ES-I3 (cell line): ENCODE results near the gene SURF4.

Experiments used
- H3K36me3 ChIP-seq: 2 replicates; pipeline ENCODE4 v1.6.1; 2013; ENCODE audit warnings: mild to moderate bottlenecking, low read length, control low read depth, moderate library complexity; ENCODE audit not compliant: insufficient read depth
- H3K4me1 ChIP-seq: 2 replicates; pipeline ENCODE4 v1.6.1; 2013; ENCODE audit warnings: mild to moderate bottlenecking, control low read depth, low read length; ENCODE audit not compliant: insufficient read depth
- H3K9ac ChIP-seq: 2 replicates; pipeline ENCODE4 v1.6.1; 2013; ENCODE audit warnings: low read depth, mild to moderate bottlenecking, low read length, moderate library complexity
- H3K9me3 ChIP-seq: 2 replicates; pipeline ENCODE4 v1.6.1; 2013; ENCODE audit warnings: mild to moderate bottlenecking, low read length, moderate library complexity; ENCODE audit not compliant: control insufficient read depth, insufficient read depth

SURF4 gene

GRCh38 chr9:133359399-133360175, 16.3 kb downstream of the SURF4 start:
- H3K36me3 ChIP-seq = peaks cover 10% of the 10 kb centered on the region
- no peaks in the 10 kb centered on the region for H3K9me3 ChIP-seq
- no peak overlapping the region for H3K9ac ChIP-seq
- no peaks in the 10 kb centered on the region for H3K4me1 ChIP-seq

GRCh38 chr9:133357656-133358055, 18.2 kb downstream of the SURF4 start:
- Histone ChIP-seq H3K9ac (no peak overlapping the region), H3K36me3 (peaks cover 10% of the 10 kb centered on the region), H3K4me1 (no peaks in the 10 kb centered on the region), H3K9me3 (no peaks in the 10 kb centered on the region)

DNA sequence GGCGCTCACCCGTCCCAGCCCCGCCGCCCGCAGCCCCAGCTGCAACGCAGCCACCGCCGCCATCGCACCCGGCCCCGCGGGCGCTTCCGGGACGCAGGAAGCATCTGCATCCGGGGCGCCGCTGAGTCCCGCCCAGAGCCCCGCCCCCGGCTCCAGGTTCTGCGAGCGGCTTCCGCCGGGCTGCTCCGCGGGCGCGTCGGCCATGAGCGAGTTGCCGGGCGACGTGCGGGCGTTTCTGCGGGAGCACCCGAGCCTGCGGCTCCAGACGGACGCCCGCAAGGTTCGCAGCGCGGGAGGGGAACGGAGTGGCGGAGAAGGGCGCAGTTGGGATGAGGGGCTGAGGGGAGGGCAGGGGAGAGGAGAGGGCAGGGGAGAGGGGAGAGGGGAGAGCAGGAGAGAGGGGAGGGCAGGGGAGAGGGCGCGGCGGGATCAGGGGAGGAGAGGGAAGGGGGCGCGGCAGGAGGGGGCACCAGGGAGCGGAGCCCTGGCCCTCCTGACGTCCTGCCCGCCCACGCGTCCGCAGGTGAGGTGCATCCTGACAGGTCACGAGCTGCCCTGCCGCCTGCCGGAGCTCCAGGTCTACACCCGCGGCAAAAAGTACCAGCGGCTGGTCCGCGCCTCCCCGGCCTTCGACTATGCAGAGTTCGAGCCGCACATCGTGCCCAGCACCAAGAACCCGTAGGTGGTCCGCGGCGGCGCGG, 19.3 kb downstream of the SURF4 start, which contains the start of the genes SURF1 and SURF2:
Gene SURF1, minus strand, starts transcription at position 97 of the 701 bp plus-strand sequence. Its CDS starts 34 bp downstream, at position 63.
Gene SURF2, plus strand, starts transcription at position 160 of the 701 bp plus-strand sequence. Its CDS starts 43 bp downstream, at position 203.
- H3K9ac ChIP-seq = peak within 1 kb of the TSS; percentile 84
- H3K4me1 ChIP-seq = no peaks in the 10 kb centered on the region
- H3K36me3 ChIP-seq = peaks cover 11% of the 10 kb centered on the region
- H3K9me3 ChIP-seq = no peaks in the 10 kb centered on the region

GRCh38 chr9:133355881-133356357, 19.9 kb downstream of the SURF4 start:
- Histone ChIP-seq H3K4me1 (no peaks in the 10 kb centered on the region), H3K9me3 (no peaks in the 10 kb centered on the region), H3K36me3 (peaks cover 8% of the 10 kb centered on the region), H3K9ac (peak overlapping the region; percentile 84)

GRCh38 chr9:133354766-133355165, 21.1 kb downstream of the SURF4 start:
- no peaks in the 10 kb centered on the region for H3K9me3 ChIP-seq

GRCh38 chr9:133353548-133353947, 22.3 kb downstream of the SURF4 start:
- H3K9ac ChIP-seq = no peak overlapping the region
- H3K36me3 ChIP-seq = peaks cover 29% of the 10 kb centered on the region
- H3K9me3 ChIP-seq = no peaks in the 10 kb centered on the region
- no peaks in the 10 kb centered on the region for H3K4me1 ChIP-seq

More at GRCh38 chr9:133354766-133355165, 21.1 kb downstream of the SURF4 start:
- Histone ChIP-seq H3K36me3 (peaks cover 20% of the 10 kb centered on the region), H3K9ac (no peak overlapping the region), H3K4me1 (no peaks in the 10 kb centered on the region)

- Histone ChIP-seq H3K9me3 (no peaks in the 10 kb centered on the region), H3K36me3 (peaks cover 29% of the 10 kb centered on the region), H3K4me1 (no peaks in the 10 kb centered on the region), H3K9ac (no peak overlapping the region)
Measured at GRCh38 chr9:133352635-133353340, 23.1 kb downstream of the SURF4 start.

DNA sequence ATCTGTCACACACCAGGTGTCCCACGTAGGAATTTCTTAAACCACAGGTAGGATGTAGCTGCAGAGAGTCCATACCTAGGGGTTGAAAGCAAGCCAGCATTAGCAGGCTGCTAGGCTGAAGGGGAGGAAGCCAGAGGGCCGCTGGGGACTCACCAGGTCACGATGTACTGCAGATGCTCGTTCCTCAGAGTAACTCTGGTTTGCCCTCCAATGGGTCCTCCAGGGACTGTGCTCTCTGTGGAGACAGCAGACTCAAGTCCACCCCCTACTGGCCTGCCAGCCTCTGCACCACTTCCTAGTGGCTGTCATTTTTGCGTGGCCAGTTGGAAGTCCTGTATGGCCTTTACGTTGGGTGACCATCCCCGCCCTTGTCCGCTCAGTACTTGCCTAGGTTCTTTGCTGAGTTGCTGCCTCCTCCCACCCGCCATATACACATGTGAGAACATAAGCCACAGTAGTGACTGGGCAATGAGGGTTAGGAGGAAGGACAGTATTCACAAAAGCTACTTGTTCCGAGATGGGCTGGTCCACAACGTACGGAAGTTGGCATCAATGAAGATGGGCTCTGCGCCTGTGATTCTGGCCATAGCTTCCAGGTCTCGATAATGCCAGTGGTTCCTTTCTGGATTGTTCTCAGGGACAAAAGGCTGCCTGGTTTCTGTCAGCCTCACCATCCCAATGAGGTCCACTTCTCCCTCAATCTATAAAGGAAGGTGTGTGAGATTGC, 23.8 kb downstream of the SURF4 start:
- Histone ChIP-seq H3K4me1 (no peaks in the 10 kb centered on the region), H3K36me3 (peaks cover 29% of the 10 kb centered on the region), H3K9me3 (no peaks in the 10 kb centered on the region), H3K9ac (no peak overlapping the region)

- Histone ChIP-seq H3K4me1 (peaks cover 1% of the 10 kb centered on the region; the same call in 1 of the 2 replicates), H3K36me3 (peaks cover 29% of the 10 kb centered on the region), H3K9ac (no peak overlapping the region), H3K9me3 (no peaks in the 10 kb centered on the region)
Measured at GRCh38 chr9:133351526-133351907, 24.3 kb downstream of the SURF4 start.

GRCh38 chr9:133349965-133350616, 25.8 kb downstream of the SURF4 start:
- peaks cover 36% of the 10 kb centered on the region for H3K36me3 ChIP-seq
- no peaks in the 10 kb centered on the region for H3K9me3 ChIP-seq
- no peak overlapping the region for H3K9ac ChIP-seq
- H3K4me1 ChIP-seq = peaks cover 4% of the 10 kb centered on the region; the same call in 1 of the 2 replicates

DNA sequence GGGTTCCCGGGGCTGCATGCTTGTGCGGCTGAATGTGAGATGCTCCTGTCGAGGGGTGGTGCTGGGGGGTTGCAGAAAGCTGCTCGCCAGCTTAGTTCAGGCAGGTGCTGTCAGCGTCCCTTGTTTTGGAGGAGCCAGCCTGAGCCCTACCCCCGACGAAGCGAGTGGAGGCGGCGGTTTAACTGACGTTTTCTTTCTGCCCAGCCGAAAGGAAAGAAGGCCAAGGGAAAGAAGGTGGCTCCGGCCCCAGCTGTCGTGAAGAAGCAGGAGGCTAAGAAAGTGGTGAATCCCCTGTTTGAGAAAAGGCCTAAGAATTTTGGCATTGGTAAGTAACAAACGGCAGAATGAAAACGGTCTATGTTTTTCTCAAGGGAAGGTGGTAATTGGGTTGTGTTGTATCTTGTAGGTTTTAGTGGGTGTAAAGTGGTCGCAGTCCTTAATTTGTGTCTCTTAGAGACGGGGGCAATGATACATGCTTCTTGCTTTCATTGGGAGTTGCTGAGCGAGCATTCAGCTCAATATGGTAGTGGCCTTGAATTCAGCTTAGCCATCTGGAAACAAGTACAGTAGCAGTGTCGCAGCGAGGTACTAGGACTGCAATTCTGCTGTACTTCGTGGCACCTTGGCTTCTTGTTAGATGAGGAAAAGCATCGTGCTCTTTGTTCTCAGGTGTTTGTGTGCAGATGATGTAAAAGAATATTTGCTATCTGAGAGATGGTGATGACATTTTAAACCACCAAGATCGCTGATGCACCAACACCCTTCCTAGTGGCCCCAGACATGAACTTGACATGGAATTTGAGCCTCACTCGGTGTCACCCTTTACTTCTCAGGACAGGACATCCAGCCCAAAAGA, 26.9 kb downstream of the SURF4 start:
- H3K9ac ChIP-seq = peak overlapping the region; percentile 100
- peaks cover 4% of the 10 kb centered on the region; the same call in 1 of the 2 replicates for H3K4me1 ChIP-seq
- no peaks in the 10 kb centered on the region for H3K9me3 ChIP-seq
- peaks cover 39% of the 10 kb centered on the region for H3K36me3 ChIP-seq

DNA sequence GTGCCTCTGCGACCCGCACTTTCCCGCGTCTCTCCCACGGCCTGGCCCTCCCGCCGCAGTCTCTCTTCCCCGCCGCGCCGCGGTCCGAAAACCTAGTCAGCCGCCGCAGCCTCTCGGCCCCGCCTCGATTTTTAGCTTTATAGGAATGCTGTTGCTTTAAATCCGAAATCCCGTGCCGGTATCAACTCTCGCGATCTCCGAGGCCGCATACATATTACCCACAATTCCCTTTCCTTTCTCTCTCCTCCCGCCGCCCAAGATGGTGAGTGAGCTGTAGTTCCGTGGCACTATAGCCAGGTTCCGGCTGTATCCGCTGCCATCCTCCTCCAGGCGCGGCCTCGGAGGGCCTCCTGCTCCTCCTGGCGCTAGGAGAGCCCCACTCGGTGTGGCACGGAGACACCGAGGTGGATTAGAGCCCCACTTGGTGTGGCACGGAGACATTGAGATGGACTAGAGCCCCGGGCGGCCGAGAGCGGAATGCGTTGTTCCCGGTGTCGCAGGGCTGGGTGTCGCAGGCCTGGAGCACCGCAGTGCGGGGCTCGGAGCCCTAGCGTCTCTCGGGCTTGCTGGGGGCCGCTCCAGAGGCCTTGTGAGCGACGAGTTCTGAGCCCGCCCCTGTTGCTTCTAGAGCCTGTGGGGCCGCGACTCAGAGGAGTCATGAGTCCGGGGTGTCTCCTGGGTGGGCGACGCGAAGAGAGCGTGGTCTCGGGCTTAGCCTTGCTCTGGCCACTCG, 27.7 kb downstream of the SURF4 start, which contains the start of the genes MED22 and RPL7A:
Gene MED22, minus strand, starts transcription at position 147 of the 733 bp plus-strand sequence. CDS start 1,469 bp downstream, outside the sequence.
Gene RPL7A, plus strand, starts transcription at position 234 of the 733 bp plus-strand sequence. Its CDS starts 26 bp downstream, at position 260.
- peaks cover 4% of the 10 kb centered on the region; the same call in 1 of the 2 replicates for H3K4me1 ChIP-seq
- H3K9me3 ChIP-seq = no peaks in the 10 kb centered on the region
- H3K36me3 ChIP-seq = peaks cover 41% of the 10 kb centered on the region
- H3K9ac ChIP-seq = peak within 1 kb of the TSS; percentile 100
